SK-N-DZ (cell line): ENCODE results near the gene LRRC10B.

Experiments used
- DNase-seq: peaks from one replicate; pipeline ENCODE4 v3.0.0-alpha.2; 2015; ENCODE audit warnings: low spot score

LRRC10B gene

GRCh38 chr11:61528114-61528513 is 19.6 kb downstream of the LRRC10B start:
- DNase-seq = no peak

GRCh38 chr11:61529537-61530225 is 21.1 kb downstream of the LRRC10B start:
- DNase-seq = no peak

GRCh38 chr11:61531044-61531443 is 22.5 kb downstream of the LRRC10B start:
- peak; percentile 74 for DNase-seq

DNA sequence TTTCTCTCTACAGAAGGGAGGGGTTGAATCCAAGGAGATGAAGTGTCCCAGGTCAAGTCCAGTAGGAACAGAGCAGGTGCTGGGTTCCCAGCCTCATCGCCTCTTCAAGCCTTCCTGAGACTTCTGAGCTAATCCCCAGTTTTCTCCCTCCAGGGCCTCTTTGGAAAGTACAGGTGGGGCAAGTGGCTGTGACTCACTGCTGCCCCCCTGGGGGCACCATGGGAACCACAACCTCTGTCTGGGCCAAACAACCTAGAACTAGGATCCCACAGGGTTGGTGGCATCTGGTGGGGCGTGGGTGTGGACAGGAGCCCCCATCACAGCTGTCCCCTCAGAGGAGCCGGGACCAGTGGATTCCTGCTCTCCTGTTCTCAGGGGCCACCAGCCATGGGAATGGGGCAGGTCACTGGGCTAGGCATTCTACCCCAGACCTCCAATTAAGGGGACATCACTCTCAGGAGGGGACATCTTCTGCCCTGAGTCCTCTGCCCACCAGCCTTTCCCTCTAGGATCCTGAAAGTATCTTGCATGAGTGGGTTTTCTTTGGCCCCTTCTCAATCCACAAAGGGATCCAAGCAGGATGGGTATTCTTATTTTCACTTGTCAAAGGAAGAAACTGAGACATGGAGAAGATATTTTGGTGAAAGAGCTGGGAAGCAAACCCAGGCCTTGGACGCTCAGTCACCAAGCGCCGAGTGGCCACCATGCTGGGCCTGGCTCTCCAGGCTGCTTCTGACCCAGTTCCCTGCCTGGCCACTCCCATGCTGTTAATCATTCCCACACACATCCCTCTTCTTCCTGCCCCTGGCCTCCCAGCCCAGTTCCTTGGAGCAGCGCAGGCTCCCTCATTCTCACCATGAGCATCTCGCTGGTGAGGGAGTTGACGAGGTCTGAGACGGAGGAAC is 23.8 kb downstream of the LRRC10B start:
- DNase-seq = peak; percentile 59

- DNase-seq = no peak
Observed at GRCh38 chr11:61533039-61533375, 24.5 kb downstream of the LRRC10B start.

- DNase-seq = no peak
Observed at GRCh38 chr11:61533401-61533800, 24.9 kb downstream of the LRRC10B start.

DNA sequence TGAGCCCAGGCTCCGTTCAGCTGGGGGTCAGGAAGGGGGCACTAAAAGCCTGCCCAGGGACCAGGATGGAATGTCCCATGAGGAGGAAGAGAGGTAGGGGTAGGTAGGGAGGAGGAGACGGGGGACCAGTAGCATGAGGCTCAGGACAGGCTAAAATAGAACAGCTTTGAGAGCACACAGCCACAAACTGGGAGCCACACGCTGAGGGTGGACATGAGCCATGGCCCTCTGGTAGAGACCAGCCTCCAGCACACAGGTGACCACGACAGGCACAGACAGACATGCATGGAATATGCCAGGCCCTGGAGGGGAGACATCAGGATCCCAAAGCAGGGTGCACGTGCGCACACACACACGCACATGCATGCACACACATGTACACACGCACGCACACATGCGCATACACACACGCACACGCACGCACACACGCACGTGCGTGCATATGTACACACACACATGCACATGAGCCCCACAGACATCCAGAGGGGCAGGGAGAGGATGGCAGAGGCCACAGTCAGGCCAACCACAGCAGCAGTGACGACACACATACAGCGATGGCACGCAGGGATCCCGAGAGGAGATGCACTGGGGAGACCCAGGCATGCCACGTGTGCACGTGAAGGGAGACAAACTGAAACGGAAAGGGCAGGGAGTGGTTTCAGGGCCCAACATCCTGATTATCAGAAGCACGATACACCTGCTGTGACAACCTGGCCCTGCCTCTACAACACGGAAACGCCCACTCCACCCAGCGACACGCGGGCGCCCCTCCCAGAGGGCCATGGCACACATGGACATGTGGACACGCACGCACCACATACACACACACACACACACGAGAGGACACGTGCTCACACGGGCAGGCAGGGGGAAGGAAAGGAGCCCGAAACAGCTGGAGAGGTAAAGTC is 25.7 kb downstream of the LRRC10B start:
- DNase-seq = no peak

DNA sequence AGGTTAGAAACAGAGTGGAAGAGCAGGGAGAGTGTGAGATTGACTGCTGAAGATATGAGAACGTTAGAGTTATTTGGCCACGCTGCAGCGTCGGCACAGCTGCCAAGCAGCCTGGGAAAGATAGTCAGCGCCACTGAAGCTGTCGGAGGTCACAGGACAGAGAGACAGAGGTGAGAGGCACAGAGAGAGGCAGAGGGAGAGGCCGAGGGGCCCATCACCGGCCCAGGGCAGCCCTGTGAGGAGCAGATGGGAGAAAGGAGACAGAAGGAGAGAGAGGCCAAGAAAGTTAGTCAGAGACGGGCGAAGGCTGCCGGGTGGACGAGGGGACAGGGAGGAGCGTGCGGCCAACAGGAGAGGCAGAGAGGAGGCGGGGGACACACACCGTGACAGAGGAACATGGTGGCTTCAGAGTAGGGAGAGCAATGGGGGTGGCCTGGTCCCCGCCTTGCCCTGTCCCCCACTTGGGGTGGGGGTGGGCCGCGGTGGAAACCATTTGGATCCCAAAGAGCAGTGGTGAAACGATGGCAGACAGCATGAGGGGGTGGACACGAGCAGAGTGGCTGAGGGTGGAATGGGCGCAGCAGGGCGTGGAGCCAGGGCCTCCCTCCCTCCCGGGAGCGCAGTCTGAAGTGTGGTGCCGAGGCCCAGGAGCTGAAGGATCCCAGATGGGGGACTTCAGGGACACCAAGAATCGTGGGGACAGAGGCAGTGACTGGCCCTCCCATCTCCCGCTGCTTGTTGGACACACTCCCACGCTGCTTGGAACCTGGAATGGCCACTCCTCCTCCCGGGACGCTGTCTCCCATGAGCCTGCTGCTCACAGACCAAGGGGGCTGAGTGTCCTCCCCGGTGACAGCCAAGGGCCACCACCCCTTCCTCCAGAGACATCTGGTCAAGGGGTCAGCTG is 26.6 kb downstream of the LRRC10B start:
- DNase-seq = no peak

GRCh38 chr11:61535998-61536675 is 27.6 kb downstream of the LRRC10B start:
- DNase-seq = no peak

GRCh38 chr11:61536676-61537270 is 28.2 kb downstream of the LRRC10B start:
- peak; percentile 64 for DNase-seq

DNA sequence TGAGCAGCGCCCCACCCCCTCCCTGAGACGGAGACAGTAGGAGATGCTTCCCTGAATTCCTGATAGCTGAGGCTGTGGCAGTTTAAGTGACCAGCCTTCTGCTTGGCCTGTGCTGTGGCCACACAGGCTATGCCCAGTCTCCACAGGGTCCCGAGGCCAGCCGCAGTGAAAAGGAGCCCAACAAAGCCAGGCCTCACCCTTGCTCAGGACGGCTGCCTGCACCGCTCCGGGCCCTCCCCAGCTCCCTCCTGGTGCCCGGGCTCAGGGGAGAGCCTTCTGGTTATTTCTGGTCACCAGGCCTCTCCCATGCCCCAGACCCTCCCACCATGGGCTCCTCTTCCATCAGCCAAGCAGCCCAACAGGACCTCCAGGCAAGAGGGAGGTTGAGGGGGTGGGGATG is 28.8 kb downstream of the LRRC10B start:
- no peak for DNase-seq

DNA sequence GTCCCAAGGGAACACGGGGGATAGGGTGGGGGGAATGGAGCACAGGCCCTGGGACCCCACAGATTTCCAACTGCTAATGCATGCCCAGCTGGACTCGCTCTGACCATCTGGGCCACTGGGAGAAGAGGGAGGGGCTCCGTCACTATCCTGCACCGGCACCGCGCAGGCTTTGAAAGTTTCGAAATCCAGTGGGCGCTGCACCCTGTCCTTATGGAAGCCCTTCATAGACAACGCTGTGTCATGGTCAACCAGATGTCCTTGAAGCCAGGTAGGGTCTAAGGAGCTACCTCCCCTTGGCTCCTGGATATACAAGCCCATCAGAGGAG is 30.1 kb downstream of the LRRC10B start:
- no peak for DNase-seq

DNA sequence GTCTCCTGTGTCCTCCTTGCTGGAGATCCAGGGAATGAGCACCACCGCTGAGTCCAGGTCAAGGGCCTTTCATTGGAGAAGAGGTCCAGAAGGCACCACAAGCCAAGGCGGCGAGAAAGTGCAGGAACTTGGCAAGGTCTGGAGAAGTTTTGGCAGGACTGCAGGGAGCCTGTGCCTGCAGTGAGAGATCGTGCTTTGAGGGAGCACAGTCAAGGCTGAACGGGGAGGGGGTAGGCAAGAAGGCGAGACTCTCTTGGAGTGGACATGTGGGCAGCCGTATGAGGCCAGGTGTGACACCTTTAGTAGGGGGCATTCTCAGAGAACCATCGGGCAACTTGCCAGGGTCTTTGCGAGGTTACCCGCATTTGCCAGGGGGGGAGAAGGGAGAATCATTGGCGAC is 30.5 kb downstream of the LRRC10B start:
- no peak for DNase-seq

DNA sequence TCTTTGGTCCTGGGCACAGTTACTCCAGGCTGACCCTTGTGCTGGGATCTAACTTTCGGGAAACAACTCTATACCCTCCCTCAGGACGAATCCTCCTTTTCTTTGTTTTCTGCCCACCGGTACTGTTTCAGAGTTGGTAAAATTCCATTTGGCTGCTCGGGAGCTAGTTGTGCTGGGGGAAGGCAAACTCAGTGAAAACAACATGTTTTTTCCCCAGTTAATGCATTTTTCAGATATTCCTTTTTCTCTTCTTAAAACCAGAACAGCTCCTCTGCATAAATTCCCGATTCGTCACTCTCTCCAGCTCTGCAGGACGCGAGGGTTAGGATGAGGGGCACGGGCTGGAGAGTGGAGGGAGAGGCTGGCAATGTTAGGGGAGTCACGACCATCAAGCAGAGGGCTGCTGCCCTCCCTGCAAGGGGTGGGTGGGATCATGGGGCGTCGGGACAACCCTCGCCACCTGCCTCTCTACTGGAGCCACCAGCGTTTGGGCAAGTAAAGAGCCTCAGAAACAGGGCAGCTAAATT is 31.3 kb downstream of the LRRC10B start:
- DNase-seq = no peak

GRCh38 chr11:61540528-61540927 is 32.0 kb downstream of the LRRC10B start:
- no peak for DNase-seq

GRCh38 chr11:61541598-61541997 is 33.0 kb downstream of the LRRC10B start:
- DNase-seq = peak; percentile 68

DNA sequence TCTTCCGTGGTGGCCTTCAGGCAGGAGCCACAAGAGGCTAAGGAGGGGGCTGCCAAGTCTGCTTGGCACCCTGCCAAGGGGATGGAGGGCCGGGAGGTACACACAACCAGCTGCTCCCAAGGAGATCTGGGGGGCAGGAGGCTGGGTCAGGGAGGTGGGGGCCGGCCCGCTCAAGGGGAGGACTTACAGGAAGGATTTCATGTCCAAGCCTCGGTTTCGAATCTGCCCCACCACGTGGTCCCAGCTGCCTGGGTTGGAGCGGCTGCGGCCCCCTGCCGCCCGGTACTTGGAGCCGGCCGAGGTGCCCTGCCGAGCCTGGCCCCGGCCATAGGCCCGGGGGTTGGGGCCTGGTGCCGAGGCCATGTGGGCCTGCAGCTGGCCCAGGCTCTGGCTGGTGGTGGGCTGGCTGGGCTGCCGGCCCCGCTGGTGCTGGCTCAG is 33.5 kb downstream of the LRRC10B start:
- DNase-seq = peak; percentile 56

DNA sequence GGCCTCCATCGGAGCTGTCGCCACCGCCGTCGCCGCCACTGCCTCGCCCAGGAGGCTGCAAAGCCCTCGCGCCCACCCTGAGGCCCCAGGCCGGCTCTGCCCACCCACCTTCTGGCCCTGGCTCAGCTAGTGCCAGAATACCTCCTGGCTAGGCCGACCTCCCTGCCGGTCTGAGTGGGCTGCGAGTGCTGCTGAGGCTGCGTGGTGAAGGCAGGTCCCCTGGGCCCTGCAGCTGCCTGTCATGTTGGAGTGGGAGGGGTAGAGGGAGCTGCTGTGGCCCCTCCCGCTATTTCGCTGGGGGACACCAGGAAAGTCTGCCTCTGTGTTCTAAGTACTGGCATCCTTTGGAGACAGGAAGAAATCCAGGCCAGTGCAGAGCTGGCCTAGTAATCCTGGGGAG is 34.2 kb downstream of the LRRC10B start:
- DNase-seq = peak; percentile 69

DNA sequence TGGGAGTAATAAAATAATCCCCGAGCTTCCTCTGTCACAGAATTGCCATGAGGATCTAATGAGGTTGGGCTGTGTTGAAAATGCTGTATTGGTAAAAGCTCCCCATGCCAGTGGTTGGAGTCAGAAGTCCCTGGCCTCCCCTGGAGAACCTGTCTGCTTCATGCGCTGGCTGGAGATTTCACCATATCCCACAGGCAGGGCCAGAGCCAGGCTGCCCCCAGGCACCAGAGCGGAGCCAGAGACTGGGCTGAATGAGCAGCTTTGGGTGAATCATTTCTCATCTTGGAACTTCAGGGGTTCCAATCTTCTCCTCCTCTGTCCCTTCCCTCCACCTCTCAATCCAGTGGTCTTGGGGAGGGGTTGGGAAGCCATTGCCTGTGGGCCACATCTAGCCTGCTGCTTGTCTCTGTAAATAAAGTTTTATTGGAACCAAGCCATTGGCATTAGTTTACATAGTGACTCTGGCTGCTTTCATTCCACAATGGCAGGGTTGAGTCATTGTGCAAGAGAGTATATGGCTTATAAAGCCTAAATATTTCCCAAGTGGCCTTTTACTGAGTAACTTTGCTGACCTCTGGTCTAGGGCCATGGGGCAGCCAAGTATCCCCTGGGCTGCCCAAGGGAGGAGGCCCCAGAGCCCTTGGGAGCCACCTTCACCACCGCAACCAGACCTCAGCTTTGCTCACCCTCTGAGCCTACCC is 35.2 kb downstream of the LRRC10B start:
- no peak for DNase-seq
